ENCODE measurements around the gene FGF10.

GRCh38 chr5:44257221-44257620 is 132.0 kb downstream of the FGF10 start:
- no peak for TF ChIP-seq POLR2A (IDR thresholded peaks at IDR 0.05)
- TF ChIP-seq CTCF (IDR thresholded peaks at IDR 0.05) = no peak
